ENCODE measurements around the gene STXBP2. TPM values are rescaled to one million over a fixed set of nuclear protein-coding genes. Genes with fewer than 3 reads are reported as not detected.

The STXBP2 gene
- total RNA-seq, 3 donors from 2014 or later (not counting 1 experiment from before 2014, with no cell fraction given) = 366 to 409 (median 384) TPM

DNA sequence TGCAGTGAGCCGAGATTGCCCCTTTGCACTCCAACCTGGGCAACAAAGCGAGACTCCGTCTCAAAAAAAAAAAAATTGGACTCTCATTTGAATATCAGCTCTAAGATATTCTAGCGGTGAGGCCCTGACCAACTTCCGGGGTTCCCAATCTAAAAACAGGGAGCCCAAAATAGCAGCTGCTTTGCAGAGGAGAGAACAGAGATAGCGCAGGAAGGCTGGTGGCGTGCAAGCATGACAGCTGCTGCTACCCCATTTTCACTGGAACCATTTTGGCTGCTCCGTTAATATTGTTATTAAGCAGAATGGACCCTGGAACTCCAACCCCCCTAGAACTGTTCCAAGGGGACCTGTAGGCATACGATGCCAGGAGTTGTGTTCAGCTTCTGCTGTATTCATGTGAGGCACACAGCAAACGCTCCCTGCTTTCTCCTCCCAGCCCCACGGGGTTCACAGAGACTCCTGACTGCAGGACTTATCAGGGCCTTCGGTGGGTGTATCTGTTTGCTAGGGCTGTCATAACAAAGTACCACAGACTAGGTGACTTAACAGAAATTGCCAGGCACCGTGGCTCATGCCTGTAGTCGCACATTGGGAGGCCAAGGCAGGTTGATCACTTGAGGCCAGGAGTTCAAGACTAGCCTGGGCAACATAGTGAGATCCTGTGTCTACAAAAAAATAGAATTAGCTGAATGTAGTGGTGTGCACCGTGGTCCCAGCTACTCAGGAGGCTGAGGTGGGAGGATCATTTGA lies 11.5 kb downstream of the STXBP2 start:
- no peak overlapping the region for H3K27ac ChIP-seq (ENCODE audit: low read length)
- H3K9me3 ChIP-seq (ENCODE audit: control insufficient read depth, insufficient read depth, low read length) = no peaks in the 10 kb centered on the region
- H3K4me3 ChIP-seq (ENCODE audit: low read length) = no peak overlapping the region
- H3K27me3 ChIP-seq (ENCODE audit: control insufficient read depth, insufficient read depth, low read length) = no peaks in the 10 kb centered on the region
- TF ChIP-seq, protein P1, sequence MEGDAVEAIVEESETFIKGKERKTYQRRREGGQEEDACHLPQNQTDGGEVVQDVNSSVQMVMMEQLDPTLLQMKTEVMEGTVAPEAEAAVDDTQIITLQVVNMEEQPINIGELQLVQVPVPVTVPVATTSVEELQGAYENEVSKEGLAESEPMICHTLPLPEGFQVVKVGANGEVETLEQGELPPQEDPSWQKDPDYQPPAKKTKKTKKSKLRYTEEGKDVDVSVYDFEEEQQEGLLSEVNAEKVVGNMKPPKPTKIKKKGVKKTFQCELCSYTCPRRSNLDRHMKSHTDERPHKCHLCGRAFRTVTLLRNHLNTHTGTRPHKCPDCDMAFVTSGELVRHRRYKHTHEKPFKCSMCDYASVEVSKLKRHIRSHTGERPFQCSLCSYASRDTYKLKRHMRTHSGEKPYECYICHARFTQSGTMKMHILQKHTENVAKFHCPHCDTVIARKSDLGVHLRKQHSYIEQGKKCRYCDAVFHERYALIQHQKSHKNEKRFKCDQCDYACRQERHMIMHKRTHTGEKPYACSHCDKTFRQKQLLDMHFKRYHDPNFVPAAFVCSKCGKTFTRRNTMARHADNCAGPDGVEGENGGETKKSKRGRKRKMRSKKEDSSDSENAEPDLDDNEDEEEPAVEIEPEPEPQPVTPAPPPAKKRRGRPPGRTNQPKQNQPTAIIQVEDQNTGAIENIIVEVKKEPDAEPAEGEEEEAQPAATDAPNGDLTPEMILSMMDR (IDR thresholded peaks at IDR 0.05) = no peak
- H3K36me3 ChIP-seq (ENCODE audit: control insufficient read depth, insufficient read depth, low read length) = peaks cover 11% of the 10 kb centered on the region
- Mint-ChIP-seq H3K36me3 (no peaks in the 10 kb centered on the region), H3K27me3 (ENCODE audit: low read depth in 2 of 2) (no peaks in the 10 kb centered on the region), H3K4me3 (no peak overlapping the region), H3K9me3 (no peaks in the 10 kb centered on the region), H3K4me1 (peaks cover 5 to 16% of the 10 kb centered on the region in 2 donors), H3K27ac (no peak overlapping the region)
- no peak for ATAC-seq
- intact Hi-C loops (cut with micrococcal nuclease) = no loop called here
- H3K4me1 ChIP-seq (ENCODE audit: control insufficient read depth, insufficient read depth, low read length) = peaks cover 19% of the 10 kb centered on the region
- WGBS (ENCODE audit: insufficient coverage) = 91% methylated on average over 15 of the region's 15 CpGs
- no peak for DNase-seq

DNA sequence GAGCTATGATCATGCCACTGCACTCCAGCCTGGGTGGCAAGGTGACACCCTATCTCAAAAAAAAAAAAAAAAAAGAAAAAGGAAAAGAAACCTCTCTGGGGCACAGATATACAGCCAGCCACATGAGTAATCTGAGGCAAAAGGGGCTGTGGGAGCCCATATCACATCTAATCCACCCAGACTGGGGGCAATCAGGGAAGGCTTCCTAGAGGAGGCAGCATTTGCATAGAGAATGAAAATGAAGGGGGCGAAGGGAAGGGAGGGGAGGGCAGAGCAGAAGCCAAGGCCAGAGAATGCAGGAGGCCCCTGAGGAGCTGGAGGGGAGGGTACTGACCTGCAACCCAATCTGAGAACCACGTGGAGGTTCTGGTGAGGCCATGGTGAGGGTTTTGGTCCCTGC lies 13.2 kb downstream of the STXBP2 start:
- peaks cover 10% of the 10 kb centered on the region for H3K4me1 ChIP-seq (ENCODE audit: control insufficient read depth, insufficient read depth, low read length)
- Mint-ChIP-seq H3K9me3 (no peaks in the 10 kb centered on the region), H3K4me3 (no peak overlapping the region), H3K4me1 (peaks cover 5 to 16% of the 10 kb centered on the region in 2 donors), H3K27ac (no peak overlapping the region), H3K36me3 (no peaks in the 10 kb centered on the region), H3K27me3 (ENCODE audit: low read depth in 2 of 2) (no peaks in the 10 kb centered on the region)
- no peak overlapping the region for H3K4me3 ChIP-seq (ENCODE audit: low read length)
- peaks cover 6% of the 10 kb centered on the region for H3K36me3 ChIP-seq (ENCODE audit: control insufficient read depth, insufficient read depth, low read length)
- no peaks in the 10 kb centered on the region for H3K9me3 ChIP-seq (ENCODE audit: control insufficient read depth, insufficient read depth, low read length)
- intact Hi-C loops (cut with micrococcal nuclease) = no loop called here
- H3K27ac ChIP-seq (ENCODE audit: low read length) = no peak overlapping the region
- WGBS (ENCODE audit: insufficient coverage) = 53% methylated on average over 2 of the region's 2 CpGs
- no peak for ATAC-seq
- TF ChIP-seq, protein P1 (IDR thresholded peaks at IDR 0.05) = no peak
- DNase-seq = no peak
- no peaks in the 10 kb centered on the region for H3K27me3 ChIP-seq (ENCODE audit: control insufficient read depth, insufficient read depth, low read length)

GRCh38 chr19:7652061-7652641 lies 15.2 kb downstream of the STXBP2 start:
- Mint-ChIP-seq H3K27me3 (ENCODE audit: low read depth in 2 of 2) (no peaks in the 10 kb centered on the region), H3K4me1 (peaks cover 5 to 10% of the 10 kb centered on the region in 2 donors), H3K36me3 (no peaks in the 10 kb centered on the region), H3K9me3 (no peaks in the 10 kb centered on the region), H3K27ac (peak overlapping the region; percentile 82 to 91), H3K4me3 (peak overlapping the region; percentile 83)
- no peaks in the 10 kb centered on the region for H3K9me3 ChIP-seq (ENCODE audit: control insufficient read depth, insufficient read depth, low read length)
- H3K4me1 ChIP-seq (ENCODE audit: control insufficient read depth, insufficient read depth, low read length) = peaks cover 10% of the 10 kb centered on the region
- intact Hi-C loops (cut with micrococcal nuclease) = loop anchor here (1.0 kb wide), 2 partner anchors 29 to 147 kb away; no protein-coding TSS in a partner anchor
- 5% methylated on average over 28 of the region's 28 CpGs for WGBS (ENCODE audit: insufficient coverage)
- H3K36me3 ChIP-seq (ENCODE audit: control insufficient read depth, insufficient read depth, low read length) = peaks cover 3% of the 10 kb centered on the region
- DNase-seq (peak; percentile 87 to 94), ATAC-seq (peak; percentile 91 to 92 (median 92))
- H3K27me3 ChIP-seq (ENCODE audit: control insufficient read depth, insufficient read depth, low read length) = no peaks in the 10 kb centered on the region
- TF ChIP-seq, protein P1 (IDR thresholded peaks at IDR 0.05) = peak; percentile 98
- peak overlapping the region; percentile 13 for H3K4me3 ChIP-seq (ENCODE audit: low read length)
- peak overlapping the region; percentile 58 for H3K27ac ChIP-seq (ENCODE audit: low read length)
